Fibroblast of skin of right quadriceps (primary cell): ENCODE data around the gene AZU1.

Experiments used
- DNase-seq: peaks from one replicate; pipeline ENCODE4 v3.0.0-alpha.2; 2013

Gene AZU1, protein sequence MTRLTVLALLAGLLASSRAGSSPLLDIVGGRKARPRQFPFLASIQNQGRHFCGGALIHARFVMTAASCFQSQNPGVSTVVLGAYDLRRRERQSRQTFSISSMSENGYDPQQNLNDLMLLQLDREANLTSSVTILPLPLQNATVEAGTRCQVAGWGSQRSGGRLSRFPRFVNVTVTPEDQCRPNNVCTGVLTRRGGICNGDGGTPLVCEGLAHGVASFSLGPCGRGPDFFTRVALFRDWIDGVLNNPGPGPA

GRCh38 chr19:827710-828321 is at the start of gene AZU1:
Gene AZU1 (plus strand): TSS chr19:827837. CDS start chr19:827847, 10 bp downstream.
- DNase-seq: no peak

DNA sequence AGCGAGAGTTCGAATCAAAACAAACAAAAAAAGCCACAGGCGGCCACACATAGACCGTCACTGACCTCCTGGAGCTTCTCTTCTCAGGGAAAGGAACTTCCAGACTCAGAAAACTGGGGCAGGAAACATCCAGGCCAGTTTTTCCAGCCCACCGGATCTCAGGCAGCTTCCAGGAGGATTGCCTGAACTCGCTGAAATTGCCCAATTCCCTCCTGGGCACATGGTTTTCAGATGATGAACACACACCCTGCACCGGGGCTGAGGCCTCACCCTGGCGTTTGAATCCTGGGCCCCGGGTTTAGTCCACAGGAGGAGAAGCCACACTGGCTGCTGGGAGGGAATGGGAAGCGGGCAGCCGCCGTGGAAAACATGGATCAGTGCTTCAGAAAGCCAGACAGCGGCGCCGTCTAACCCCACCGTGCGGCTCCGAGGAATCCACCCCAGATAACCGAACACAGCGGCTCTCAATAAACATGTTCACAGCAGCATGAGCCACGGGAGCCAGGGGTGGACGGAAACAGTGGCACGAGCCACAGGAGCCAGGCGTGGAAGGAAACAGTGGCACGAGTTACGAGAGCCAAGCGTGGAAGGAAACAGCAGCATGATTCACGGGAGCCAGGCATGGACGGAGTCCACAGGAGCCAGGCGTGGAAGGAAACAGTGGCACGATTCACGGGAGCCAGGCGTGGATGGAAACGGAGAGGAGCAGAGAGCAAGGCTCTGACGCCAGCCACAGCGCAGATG is 48.6 kb upstream of the AZU1 start:
- peak; percentile 92 for DNase-seq

- no peak for DNase-seq
These were observed 46.7 kb upstream of the AZU1 start for GRCh38 chr19:780935-781334.

- no peak for DNase-seq
These were observed 45.8 kb upstream of the AZU1 start for GRCh38 chr19:781800-782184.

GRCh38 chr19:782185-782877 is 45.3 kb upstream of the AZU1 start:
- DNase-seq: peak; percentile 74

- no peak for DNase-seq
These were observed 44.6 kb upstream of the AZU1 start for GRCh38 chr19:782878-783668.

GRCh38 chr19:784541-784940 is 43.1 kb upstream of the AZU1 start:
- no peak for DNase-seq

- DNase-seq: no peak
These were observed 40.1 kb upstream of the AZU1 start for GRCh38 chr19:787536-787935.

GRCh38 chr19:788686-788982 is 39.0 kb upstream of the AZU1 start:
- DNase-seq: no peak

DNA sequence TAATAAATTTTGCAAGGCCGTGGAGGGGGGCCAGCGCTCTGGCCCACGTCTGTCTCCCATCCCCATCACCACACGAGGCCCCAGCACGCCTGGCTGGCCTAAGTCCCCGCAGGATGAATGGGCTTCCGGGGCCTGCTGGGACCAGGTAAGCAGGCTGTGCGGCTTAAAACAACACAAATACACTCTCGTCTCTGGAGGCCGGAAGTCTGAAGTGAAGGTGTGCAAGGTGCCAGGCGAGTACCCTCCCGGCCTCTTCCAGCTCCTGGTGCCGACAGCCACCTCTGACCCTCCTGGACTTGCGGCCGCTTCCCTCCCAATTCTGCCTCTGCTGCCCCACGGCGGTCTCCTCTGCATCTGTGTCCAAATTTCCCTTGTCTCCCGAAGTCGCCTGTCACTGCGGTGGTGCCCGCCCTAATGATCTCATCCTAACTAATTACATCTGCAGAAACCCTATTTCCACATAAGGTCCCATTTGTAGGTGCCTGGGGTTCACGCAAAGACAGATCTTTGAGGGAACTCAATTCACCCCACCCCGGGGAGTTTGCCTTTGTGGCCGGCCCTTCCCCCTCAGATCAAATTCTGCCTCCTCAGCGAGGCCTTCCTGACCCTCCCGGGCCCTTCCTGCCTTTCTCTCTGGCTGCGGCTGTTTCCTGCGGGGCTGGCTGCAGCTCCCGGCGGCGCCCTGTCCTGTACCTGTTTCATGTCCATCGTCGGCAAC is 38.5 kb upstream of the AZU1 start:
- peak; percentile 27 for DNase-seq

DNA sequence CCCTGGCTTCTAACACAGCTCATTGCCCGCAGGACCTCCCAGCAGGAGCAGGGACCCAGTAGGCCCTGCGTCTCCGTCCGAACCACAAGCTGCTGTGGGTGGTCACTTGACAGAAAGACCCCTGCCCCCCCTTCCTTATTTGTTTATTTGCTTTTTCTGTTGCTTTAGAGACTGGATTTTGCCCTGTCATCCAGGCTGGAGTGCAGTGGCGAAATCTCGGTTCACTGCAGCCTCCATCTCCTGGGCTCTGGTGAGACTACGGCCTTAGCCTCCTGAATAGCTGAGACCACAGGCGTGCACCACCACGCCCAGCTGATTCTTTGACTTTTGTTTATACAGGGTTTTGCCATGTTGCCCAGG is 38.0 kb upstream of the AZU1 start:
- DNase-seq: no peak

GRCh38 chr19:791007-791566 is 36.5 kb upstream of the AZU1 start:
- no peak for DNase-seq

DNA sequence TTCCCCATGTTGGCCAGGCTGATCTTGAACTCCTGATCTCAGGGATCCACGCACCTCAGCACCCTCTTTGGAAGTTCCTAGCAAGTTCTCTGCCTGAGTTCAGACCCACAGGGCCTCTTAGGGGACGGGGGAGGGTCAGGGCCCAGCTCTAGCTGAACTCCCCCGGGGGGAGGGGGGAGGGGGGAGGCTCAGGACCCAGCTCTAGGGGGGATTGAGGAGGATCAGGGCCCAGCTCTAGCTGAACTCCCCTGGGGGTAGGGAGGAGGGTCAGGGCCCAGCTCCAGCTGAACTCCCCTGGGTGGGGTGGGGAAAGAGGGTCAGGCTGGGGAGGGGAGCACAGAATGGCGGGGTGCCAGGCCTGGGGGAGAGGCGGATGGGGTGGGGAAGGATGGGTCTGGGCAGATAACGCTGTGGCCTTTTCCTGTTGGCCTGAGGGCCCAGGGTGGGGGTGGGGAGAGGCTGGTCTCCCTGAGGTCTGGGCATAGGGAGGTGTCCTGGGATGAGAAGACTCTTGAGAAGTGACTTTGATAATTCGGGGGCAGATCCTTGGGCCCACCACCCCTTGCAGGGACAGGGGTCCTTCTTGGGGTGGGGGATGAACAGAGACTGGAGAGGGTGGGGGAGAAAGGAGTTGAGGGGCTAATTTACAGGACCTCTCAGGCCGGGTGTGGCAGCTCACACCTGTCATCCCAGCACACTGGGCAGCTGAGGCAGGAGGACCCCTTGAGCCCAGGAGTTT is 35.9 kb upstream of the AZU1 start:
- no peak for DNase-seq

DNA sequence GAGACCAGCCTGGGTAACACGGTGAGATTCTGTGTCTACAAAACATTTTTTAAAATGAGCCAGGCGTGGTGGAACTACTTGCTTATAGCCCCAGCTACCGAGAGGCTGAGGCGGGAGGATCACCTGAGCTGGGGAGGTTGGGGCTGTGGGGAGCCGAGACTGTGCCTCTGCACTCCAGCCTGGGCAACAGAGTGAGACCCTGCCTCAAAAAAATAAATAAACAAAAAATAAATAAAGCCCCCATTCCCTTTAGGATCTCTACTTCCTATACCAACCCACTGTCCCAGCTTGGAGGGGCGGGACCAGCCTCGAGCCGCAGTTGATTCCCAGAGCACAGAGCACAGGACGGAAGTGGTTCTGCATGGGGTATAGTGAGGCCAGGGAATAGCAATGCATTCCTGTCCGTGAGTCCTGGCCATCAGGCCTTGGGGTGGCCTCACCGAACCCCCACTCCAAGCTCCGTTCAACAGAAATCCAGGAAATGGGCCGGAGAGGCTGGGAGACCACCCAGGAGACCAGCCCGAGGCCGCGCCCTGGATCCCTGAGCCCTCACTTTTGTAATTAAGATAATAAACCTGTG is 35.2 kb upstream of the AZU1 start:
- DNase-seq: no peak

GRCh38 chr19:793806-794205 is 33.8 kb upstream of the AZU1 start:
- no peak for DNase-seq

GRCh38 chr19:795073-795611 is 32.5 kb upstream of the AZU1 start:
- no peak for DNase-seq

DNA sequence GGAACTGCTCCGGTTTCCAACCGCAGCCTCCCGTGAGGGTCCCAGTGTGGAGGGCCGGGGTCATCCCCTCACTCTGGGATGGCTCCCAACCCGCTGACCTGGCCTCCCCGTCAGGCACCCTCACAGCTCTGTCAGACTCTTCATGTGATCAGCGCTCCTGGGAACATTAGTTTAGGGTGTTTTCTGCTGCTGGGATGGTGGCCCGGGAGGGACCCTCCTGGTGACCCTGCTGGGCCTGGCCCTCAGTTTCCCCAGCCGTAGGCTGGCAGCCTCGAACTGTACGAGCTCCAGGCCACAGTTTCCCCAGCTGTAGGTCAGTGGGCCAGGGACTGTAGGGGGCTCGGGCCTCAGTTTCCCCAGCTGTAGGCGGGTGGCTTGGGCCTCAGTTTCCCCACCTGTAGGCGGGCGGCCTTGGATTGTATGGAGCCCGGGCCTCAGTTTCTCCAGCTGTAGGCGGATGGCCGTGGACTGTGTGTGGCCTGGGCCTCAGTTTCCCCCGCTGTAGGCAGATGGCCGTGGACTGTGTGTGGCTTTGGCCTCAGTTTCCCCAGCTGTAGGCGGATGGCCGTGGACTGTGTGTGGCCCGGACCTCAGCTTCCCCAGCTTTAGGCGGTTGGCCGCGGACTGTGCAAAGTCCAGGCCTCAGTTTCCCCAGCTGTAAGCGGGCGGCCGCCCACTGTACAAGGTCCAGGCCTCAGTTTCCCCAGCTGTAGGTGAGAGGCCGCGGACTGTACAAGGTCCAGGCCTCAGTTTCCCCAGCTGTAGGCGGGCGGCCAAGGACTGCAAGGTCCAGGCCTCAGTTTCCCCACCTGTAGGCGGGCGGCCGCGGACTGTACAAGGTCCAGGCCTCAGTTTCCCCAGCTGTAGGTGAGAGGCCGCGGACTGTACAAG is 31.7 kb upstream of the AZU1 start:
- no peak for DNase-seq

DNA sequence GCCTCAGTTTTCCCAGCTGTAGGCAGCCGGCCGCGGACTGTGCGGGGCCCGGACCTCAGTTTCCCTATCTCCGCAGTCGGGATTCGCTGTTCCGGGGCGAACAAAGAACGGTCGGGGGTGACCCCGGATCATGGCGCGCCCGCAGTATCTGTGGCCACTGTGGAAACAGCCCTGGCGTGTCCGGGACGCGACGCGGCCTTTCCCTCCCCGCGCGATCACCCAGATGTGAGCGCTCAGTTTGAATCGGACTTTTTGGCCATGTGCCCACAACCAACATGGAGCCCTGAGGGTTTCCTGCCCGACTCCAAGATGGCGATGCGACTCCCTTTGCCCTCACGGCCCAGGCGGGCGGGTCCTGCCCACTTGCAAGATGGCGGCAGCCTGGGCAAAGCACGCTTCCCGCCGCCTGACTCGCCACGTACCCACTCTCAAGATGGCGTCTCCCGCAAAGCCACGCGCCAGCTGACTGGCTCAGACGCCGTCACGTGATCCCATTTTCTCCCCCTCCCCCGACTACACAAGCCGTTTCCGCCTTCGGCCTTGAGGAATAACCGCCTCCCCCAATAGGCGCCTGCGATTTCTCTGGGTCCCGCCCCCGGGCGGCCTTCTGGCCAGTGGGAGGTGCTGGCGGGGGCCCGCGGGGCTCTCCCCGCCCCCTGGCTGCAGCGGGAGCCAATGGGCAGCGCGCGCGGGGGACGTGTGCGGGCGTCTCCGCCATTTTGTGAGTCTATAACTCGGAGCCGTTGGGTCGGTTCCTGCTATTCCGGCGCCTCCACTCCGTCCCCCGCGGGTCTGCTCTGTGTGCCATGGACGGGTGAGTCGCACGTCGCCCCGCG is 30.7 kb upstream of the AZU1 start, which contains the start of gene PTBP1:
Gene PTBP1, plus strand, starts transcription at position 761 of the 836 bp plus-strand sequence. Its CDS starts 46 bp downstream, at position 807.
- peak; percentile 100 for DNase-seq
